VCaP (cell line): ENCODE measurements around the gene RGS5.
A peak's percentile ranks its signal among the peaks of the same experiment; 100 is the strongest.

ENCODE experiments used
- H3K27ac ChIP-seq: fragments of 450-650 bp; 2 replicates; pipeline ENCODE4 v1.5.1; 2017
- TF ChIP-seq, protein P1 (sequence below): fragments of 450-650 bp; conservative IDR thresholded peaks from 2 replicates; pipeline ENCODE4 v1.5.1; 2017; ENCODE audit warnings: mild to moderate bottlenecking, moderate library complexity

Gene RGS5

DNA sequence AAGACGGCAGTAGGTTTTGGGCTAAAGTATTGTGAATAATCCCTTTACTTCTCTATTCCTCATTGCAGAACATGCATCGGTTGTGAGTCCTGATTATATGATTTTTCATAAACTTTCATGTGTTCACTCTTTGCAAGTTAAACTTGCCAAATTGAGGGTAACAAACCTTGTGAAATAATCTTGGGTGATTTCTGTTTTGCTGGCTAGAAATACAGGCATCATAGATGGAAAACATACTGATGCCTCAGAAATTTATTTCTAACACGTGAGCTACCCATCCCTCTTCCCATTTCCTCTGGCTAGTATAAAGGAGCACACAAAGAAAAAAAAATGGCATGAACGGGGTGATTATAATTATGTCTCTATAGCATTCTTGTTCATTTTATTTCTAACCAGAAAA lies 39.6 kb downstream of the RGS5 start:
- peak overlapping the region; percentile 76; the same call in 1 of the 2 replicates for H3K27ac ChIP-seq
- TF ChIP-seq, protein P1, sequence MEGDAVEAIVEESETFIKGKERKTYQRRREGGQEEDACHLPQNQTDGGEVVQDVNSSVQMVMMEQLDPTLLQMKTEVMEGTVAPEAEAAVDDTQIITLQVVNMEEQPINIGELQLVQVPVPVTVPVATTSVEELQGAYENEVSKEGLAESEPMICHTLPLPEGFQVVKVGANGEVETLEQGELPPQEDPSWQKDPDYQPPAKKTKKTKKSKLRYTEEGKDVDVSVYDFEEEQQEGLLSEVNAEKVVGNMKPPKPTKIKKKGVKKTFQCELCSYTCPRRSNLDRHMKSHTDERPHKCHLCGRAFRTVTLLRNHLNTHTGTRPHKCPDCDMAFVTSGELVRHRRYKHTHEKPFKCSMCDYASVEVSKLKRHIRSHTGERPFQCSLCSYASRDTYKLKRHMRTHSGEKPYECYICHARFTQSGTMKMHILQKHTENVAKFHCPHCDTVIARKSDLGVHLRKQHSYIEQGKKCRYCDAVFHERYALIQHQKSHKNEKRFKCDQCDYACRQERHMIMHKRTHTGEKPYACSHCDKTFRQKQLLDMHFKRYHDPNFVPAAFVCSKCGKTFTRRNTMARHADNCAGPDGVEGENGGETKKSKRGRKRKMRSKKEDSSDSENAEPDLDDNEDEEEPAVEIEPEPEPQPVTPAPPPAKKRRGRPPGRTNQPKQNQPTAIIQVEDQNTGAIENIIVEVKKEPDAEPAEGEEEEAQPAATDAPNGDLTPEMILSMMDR: no peak

DNA sequence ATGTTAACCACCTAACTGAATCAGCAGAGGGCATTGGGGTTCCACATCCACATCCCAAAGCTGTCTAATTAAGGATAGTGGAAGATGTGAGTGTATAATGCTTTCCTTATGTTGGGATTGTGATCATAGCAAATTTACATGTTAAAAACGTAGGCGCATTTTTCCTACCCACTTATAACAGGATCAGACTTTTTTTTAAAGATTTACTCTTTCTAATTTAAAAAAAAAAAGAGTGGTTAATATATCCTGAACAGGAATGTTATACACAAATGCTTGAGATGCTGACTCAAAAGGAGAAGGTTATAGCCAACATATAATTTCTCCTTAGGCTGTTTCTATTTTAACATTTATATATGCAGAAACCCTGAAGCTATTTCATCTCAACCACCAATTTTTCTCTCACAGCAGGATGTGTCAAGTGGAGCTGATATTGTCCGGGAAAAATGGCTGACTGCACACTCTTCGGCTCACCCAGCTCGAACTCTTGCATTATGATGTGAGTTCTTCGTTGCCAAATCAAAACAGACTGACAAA lies 40.3 kb downstream of the RGS5 start:
- H3K27ac ChIP-seq: peak overlapping the region; percentile 76
- TF ChIP-seq, protein P1: no peak

DNA sequence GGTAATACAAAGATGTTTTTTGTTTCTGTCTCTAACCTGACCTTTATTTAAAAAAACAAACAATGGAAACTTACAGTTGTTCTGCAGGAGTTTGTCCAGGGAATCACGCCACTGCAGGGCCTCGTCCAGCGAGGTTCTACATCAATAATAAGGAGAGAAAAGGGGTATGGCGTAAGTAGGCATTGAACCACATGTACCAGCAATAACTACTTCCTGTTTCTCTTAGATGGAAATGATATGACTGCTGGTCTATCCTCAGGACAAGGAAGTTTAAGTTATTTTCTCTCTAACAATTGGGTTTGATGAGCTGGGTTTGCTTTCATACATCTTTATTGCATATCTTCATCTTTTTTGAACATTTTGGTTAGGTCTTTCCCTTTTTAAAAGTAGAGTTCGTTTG lies 40.9 kb downstream of the RGS5 start:
- TF ChIP-seq, protein P1: no peak
- H3K27ac ChIP-seq: peak overlapping the region; percentile 76

DNA sequence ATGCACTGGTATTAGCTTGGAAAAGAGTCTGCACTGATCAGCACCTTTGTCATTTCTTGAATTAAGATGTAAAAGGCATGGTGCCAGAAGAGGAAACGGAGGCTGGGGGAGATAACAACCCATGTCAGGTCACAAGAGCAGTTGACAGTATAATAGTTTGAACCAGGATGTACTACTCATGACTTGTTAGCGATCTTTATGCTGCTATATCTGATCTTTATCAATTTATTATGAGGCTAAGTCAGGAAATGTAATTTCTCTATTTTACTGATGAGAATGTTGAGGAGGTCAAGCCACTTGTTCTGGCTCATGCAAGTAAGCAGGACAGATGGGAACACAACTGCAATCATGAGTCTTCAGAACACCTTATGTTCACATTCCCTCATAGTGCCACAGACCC lies 41.4 kb downstream of the RGS5 start:
- peak overlapping the region; percentile 76 for H3K27ac ChIP-seq
- TF ChIP-seq, protein P1: no peak

DNA sequence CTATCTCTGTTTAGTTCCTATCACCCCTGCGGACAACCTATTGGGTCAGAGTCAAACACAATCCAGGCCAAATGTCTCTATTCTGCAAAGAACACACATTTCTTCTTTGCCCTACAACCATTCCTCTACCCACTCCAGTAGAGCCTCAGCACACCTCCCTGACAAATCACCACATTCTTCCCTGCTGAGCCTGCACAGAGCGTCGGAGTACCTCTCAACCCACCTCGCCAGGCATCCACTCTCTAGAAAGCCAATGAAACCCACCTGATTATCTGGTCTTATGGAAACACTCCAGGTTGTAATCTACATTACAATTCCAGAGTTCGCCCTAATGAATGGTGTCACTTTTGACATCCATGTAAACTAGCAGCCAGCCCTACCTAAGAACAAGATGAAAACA lies 47.1 kb downstream of the RGS5 start:
- TF ChIP-seq, protein P1: no peak
- H3K27ac ChIP-seq: no peak overlapping the region

DNA sequence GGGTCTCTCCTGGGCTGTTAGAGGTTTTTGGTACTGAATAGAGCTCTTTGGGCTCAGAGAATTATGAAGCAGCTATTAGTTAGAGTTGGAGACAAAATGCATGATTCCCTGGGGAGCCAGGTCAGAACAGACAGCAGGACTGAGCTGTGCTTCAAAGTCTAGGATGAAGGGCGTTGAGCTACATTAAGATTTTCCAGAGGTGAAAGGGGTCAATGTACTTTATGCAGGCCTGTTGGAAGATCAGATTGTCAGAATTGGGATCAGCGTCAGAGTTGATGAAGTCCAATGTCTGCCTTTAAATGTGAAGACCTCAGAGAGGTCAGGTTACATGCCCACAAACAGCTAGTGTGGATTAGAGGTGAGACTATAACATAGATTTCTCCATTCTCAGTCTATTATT lies 53.8 kb downstream of the RGS5 start:
- TF ChIP-seq, protein P1: no peak
- no peak overlapping the region for H3K27ac ChIP-seq

DNA sequence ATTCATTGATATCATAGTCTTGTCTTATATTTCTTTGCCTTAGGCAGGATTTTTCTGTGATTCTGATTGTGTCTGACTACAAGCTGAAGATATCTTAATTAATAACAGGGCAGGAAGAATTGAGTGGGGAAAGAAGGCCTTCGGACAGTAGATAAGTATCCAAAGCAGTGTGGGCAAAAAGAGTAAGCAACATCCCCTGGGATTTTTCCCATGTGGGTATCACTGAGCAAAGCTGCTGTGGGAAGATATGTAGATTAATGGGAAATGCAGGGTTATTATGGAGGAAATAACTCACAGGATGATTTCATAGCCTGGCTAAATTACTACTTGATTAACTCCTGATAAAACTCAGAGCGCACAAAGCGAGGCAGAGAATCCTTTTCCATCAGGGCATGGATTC lies 55.7 kb downstream of the RGS5 start:
- TF ChIP-seq, protein P1: no peak
- no peak overlapping the region for H3K27ac ChIP-seq

DNA sequence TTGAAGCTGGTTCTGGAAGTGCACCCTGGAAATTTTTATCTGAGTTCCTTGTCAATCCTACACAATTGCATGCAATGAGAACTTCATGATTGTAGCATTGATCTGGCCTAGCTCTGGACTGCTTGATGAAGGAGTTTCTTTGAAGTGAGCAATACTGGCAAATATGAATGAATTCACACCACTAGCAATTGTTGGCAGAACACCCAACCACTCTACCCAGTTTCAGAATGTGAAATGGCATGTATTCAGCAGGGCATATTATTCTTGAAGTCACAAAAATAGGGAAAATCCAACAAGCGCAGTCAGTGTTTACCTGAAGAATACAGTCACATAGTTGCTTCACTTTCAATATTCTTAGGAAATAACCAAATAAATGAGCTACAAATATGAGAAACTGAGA lies 57.3 kb downstream of the RGS5 start:
- H3K27ac ChIP-seq: no peak overlapping the region
- TF ChIP-seq, protein P1: no peak
